Parathyroid adenoma (tissue), 2 donors: ENCODE data around the gene SOX5.

ENCODE experiments used
- H2AFZ ChIP-seq: fragments of 300-600 bp; sonication (generic); one replicate; pipeline ENCODE4 v1.7.0; 2017; ENCODE audit warnings: antibody characterized with exemption, mild to moderate bottlenecking
- H3K27ac ChIP-seq: fragments of 300-600 bp; sonication (generic); one replicate; pipeline ENCODE4 v1.7.0; 2017
- H3K27me3 ChIP-seq: fragments of 300-600 bp; sonication (generic); one replicate; pipeline ENCODE4 v1.7.0; 2017; ENCODE audit warnings: low read length; ENCODE audit not compliant: control insufficient read depth, insufficient read depth
- H3K36me3 ChIP-seq: fragments of 300-600 bp; sonication (generic); one replicate; pipeline ENCODE4 v1.7.0; 2017; ENCODE audit warnings: low read length; ENCODE audit not compliant: control insufficient read depth, insufficient read depth
- H3K4me1 ChIP-seq: fragments of 300-600 bp; sonication (generic); one replicate; pipeline ENCODE4 v1.7.0; 2017; ENCODE audit warnings: control low read depth
- H3K4me2 ChIP-seq: fragments of 300-600 bp; sonication (generic); one replicate; pipeline ENCODE4 v1.7.0; 2017; ENCODE audit warnings: low read length
- H3K4me3 ChIP-seq: fragments of 300-600 bp; sonication (generic); one replicate; pipeline ENCODE4 v1.7.0; 2017; ENCODE audit warnings: low read depth, low read length
- H3K79me2 ChIP-seq: fragments of 300-600 bp; sonication (generic); one replicate; pipeline ENCODE4 v1.7.0; 2017; ENCODE audit warnings: control low read depth
- H3K9ac ChIP-seq: fragments of 300-600 bp; sonication (generic); one replicate; pipeline ENCODE4 v1.7.0; 2017; ENCODE audit warnings: mild to moderate bottlenecking
- H3K9me3 ChIP-seq: fragments of 300-600 bp; sonication (generic); one replicate; pipeline ENCODE4 v1.7.0; 2017; ENCODE audit warnings: low read length; ENCODE audit not compliant: control insufficient read depth
- TF ChIP-seq, protein P1 (sequence below): fragments of 300-600 bp; sonication (generic); IDR thresholded peaks from one replicate; pipeline ENCODE4 v1.7.0; 2017; ENCODE audit warnings: antibody characterized with exemption, mild to moderate bottlenecking
- donor health status: primary hyperparathyroidism.

SOX5 gene

DNA sequence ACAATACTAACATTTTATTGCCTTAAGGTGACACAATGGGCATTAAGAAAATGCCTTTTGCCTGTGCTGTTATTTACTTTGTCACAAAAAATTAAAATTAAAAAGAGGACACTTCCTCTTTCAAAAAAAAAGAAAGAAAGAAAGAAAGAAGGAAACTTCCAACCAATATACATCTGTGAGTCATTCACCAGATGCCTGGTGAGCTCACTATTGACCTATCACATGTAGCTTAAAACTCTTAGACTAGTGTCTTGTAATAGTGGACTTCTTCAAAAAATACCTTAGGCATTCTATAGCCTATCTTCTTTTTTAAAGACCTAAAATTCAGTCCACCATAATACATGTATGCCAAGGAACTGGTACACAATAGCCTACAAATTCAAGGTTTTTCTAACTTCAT is 4.9 kb upstream of the SOX5 start:
- no peaks in the 10 kb centered on the region for H3K4me1 ChIP-seq
- H2AFZ ChIP-seq: no peak overlapping the region
- no peak overlapping the region for H3K4me3 ChIP-seq
- TF ChIP-seq, protein P1, sequence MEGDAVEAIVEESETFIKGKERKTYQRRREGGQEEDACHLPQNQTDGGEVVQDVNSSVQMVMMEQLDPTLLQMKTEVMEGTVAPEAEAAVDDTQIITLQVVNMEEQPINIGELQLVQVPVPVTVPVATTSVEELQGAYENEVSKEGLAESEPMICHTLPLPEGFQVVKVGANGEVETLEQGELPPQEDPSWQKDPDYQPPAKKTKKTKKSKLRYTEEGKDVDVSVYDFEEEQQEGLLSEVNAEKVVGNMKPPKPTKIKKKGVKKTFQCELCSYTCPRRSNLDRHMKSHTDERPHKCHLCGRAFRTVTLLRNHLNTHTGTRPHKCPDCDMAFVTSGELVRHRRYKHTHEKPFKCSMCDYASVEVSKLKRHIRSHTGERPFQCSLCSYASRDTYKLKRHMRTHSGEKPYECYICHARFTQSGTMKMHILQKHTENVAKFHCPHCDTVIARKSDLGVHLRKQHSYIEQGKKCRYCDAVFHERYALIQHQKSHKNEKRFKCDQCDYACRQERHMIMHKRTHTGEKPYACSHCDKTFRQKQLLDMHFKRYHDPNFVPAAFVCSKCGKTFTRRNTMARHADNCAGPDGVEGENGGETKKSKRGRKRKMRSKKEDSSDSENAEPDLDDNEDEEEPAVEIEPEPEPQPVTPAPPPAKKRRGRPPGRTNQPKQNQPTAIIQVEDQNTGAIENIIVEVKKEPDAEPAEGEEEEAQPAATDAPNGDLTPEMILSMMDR: no peak
- H3K9ac ChIP-seq: no peak overlapping the region
- no peaks in the 10 kb centered on the region for H3K79me2 ChIP-seq
- no peaks in the 10 kb centered on the region for H3K9me3 ChIP-seq
- no peaks in the 10 kb centered on the region for H3K36me3 ChIP-seq
- no peak overlapping the region for H3K4me2 ChIP-seq
- no peak overlapping the region for H3K27ac ChIP-seq
- no peaks in the 10 kb centered on the region for H3K27me3 ChIP-seq

DNA sequence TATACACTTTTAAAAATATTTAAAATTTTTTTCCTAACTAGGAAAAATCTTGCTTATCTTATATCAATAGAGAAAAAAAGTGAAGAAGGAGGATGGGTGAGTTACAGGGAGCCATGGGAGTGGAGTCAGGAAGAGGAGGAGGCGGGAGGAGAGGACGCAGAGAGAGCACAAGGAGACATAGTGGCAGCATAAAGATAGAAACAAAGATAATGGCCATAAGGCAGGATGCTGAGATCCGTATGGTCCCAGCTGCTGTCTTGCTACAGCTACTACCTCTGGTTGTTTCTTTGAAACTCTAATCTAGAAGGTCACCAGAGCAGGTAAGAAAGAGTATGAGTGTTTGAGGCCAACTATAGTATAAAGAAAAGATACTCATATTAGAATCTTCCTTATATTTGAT is 2.6 kb upstream of the SOX5 start:
- no peak overlapping the region for H3K9ac ChIP-seq
- H2AFZ ChIP-seq: no peak overlapping the region
- no peak overlapping the region for H3K4me2 ChIP-seq
- H3K4me1 ChIP-seq: no peaks in the 10 kb centered on the region
- TF ChIP-seq, protein P1: no peak
- H3K36me3 ChIP-seq: no peaks in the 10 kb centered on the region
- H3K4me3 ChIP-seq: no peak overlapping the region
- no peak overlapping the region for H3K27ac ChIP-seq
- no peaks in the 10 kb centered on the region for H3K9me3 ChIP-seq
- H3K79me2 ChIP-seq: no peaks in the 10 kb centered on the region
- H3K27me3 ChIP-seq: peaks cover 6% of the 10 kb centered on the region

DNA sequence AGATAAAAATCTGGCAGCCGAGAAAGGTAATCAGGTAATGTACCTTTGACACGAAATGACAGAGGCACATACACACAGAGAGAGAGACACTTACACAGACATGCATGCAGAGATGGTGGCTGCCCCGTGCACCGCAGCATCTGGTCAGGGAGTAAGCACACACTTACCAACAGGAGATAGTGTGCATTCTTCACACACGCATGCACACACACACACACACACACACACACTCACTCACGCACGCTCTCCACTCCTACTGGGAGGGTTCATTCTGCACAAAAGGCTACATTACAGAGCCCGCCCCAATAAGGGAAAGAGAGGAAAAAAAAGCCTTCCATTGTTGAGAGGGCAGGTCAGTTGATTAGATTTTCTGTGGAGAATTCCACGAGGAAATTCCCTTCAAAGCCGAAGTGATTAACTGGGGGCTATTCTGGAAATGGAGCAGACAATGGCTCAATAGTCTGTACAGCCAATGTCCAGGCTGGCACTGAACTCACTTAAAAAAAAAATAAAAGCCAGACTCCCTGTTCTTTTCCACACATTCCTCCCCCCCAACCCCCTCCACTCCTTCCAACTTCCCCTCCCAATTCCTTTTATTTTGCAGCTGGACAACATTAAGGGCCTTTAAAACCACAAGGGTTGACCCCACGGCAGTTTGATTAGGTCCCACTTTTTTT is 1.4 kb upstream of the SOX5 start:
- Histone ChIP-seq H3K4me3 (peak overlapping the region; percentile 37), H3K36me3 (no peaks in the 10 kb centered on the region), H3K27ac (no peak overlapping the region), H3K27me3 (peaks cover 6% of the 10 kb centered on the region), H3K4me1 (no peaks in the 10 kb centered on the region), H3K9me3 (no peaks in the 10 kb centered on the region), H3K79me2 (no peaks in the 10 kb centered on the region), H3K4me2 (peak overlapping the region; percentile 43), H3K9ac (no peak overlapping the region), H2AFZ (no peak overlapping the region)
- TF ChIP-seq, protein P1: no peak

DNA sequence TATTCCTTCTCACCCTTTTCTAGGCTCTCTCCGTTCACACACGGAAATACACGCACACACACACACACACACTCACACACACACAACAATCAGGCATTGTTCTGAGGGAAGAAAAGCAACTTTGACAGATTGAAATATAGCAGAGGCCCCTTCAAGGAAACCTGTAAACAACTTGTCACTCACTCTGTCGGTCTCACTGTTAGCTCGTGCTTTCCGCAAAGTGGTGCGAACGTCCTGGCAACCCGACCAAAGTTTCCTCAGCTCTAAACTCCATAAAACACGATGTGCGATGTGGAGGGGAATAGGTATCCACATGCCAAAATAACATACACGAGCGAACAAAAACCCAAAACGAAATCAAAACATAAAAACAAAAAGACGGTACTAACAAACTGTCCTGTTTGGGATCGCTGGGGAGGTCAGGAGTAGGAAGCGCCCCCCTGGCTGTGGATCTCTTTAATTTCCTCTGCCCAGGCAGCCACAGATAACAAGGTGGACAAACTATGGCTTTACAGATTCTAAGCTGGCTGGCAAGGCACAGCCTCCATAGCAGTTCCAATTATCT is 822 bp upstream of the SOX5 start:
- TF ChIP-seq, protein P1: no peak
- H3K4me1 ChIP-seq: no peaks in the 10 kb centered on the region
- no peak overlapping the region for H3K9ac ChIP-seq
- H3K4me3 ChIP-seq: peak overlapping the region; percentile 37
- peak overlapping the region; percentile 52 for H2AFZ ChIP-seq
- H3K27me3 ChIP-seq: peaks cover 6% of the 10 kb centered on the region
- H3K9me3 ChIP-seq: no peaks in the 10 kb centered on the region
- H3K79me2 ChIP-seq: no peaks in the 10 kb centered on the region
- H3K4me2 ChIP-seq: peak overlapping the region; percentile 43
- H3K36me3 ChIP-seq: no peaks in the 10 kb centered on the region
- no peak overlapping the region for H3K27ac ChIP-seq

DNA sequence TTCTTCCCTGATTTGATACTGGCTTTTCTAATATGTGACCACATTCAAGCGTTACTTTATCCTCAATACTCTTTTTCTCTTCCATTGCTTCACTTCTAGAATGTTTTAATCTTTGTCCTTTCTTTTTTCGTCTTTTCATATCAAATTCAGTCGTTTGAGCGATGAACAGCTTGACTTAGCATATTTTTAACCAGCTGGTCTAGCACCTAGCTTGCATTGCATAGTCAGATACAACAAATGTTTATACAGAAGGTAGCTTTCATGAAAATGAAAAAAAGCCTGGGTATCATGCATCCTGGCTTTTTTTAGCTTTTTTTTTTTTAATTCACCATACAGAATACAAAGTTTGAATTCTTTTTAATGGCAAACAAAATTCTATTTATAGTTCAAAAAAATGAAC is 1.2 kb downstream of the SOX5 start:
- H3K36me3 ChIP-seq: no peaks in the 10 kb centered on the region
- no peaks in the 10 kb centered on the region for H3K79me2 ChIP-seq
- H3K9ac ChIP-seq: no peak overlapping the region
- TF ChIP-seq, protein P1: no peak
- H3K27ac ChIP-seq: no peak overlapping the region
- no peaks in the 10 kb centered on the region for H3K4me1 ChIP-seq
- no peaks in the 10 kb centered on the region for H3K9me3 ChIP-seq
- peaks cover 6% of the 10 kb centered on the region for H3K27me3 ChIP-seq
- no peak overlapping the region for H3K4me3 ChIP-seq
- no peak overlapping the region for H2AFZ ChIP-seq
- no peak overlapping the region for H3K4me2 ChIP-seq
